ENCODE measurements around the gene SOCS1. TPM values are rescaled to one million over a fixed set of nuclear protein-coding genes. Genes with fewer than 3 reads are reported as not detected.

SOCS1 gene
- total and polyA plus RNA-seq, 9 of the 15 experiments (the other 6 are each of a cell fraction or from before 2014, with no cell fraction given) = 0.04 to 7.5 (median 2.3) TPM

- TF ChIP-seq MTA3 (IDR thresholded peaks at IDR 0.05; ENCODE audit: borderline replicate concordance) (no peak), NR2F6 (CRISPR knock-in tag; IDR thresholded peaks at IDR 0.05) (no peak), STAT5A (IDR thresholded peaks at IDR 0.05; ENCODE audit: borderline replicate concordance, low read length) (no peak), ETS2 (tag; IDR thresholded peaks at IDR 0.05; ENCODE audit: borderline replicate concordance, poor library complexity, severe bottlenecking) (no peak), BCOR (IDR thresholded peaks at IDR 0.05) (peak; percentile 35; the same call in 1 of the 2 replicates), SAFB2 (IDR thresholded peaks at IDR 0.05; ENCODE audit: borderline replicate concordance, low read depth, low read length, severe bottlenecking) (no peak), TRIM25 (IDR thresholded peaks at IDR 0.05; ENCODE audit: borderline replicate concordance) (no peak), GABPA (tag; conservative IDR thresholded peaks at IDR 0.05; ENCODE audit: low read depth) (no peak), CCNT2 (IDR thresholded peaks at IDR 0.05; ENCODE audit: borderline replicate concordance, extremely low read depth, insufficient read length, low read depth, low read length) (no peak), CREB3L1 (IDR thresholded peaks at IDR 0.05; ENCODE audit: borderline replicate concordance, low read depth) (no peak), KHSRP (IDR thresholded peaks at IDR 0.05) (no peak), CAMTA2 (CRISPR knock-in tag; conservative IDR thresholded peaks at IDR 0.05) (no peak), HMG20A (CRISPR knock-in tag; conservative IDR thresholded peaks at IDR 0.05) (no peak), ZNF592 (IDR thresholded peaks at IDR 0.05) (no peak), ELK3 (CRISPR knock-in tag; IDR thresholded peaks at IDR 0.05) (no peak), ZNF445 (CRISPR knock-in tag; IDR thresholded peaks at IDR 0.05; ENCODE audit: low read depth) (no peak)
Observed at GRCh38 chr16:11264155-11264832, 8.3 kb upstream of the SOCS1 start (continued).

Measured in K562 (cell line).